Esophagus muscularis mucosa (tissue), 4 donors: ENCODE results near the gene EPAS1. TPM values are rescaled to one million over a fixed set of nuclear protein-coding genes. Genes with fewer than 3 reads are reported as not detected.

ENCODE experiments used
- DNase-seq: peaks from one replicate; pipeline ENCODE4 v3.0.0-alpha.2; 2017; ENCODE audit errors: extremely low spot score
- H3K27ac ChIP-seq, 4 donors: fragments of 200-600 bp; sonication (generic); replicated peaks in 1 of 4; 1 replicate in 3 of 4; 2 replicates in 1 of 4; pipeline ENCODE4 v1.5.1; 2016 to 2019; ENCODE audit warnings: mild to moderate bottlenecking in 1 of 4
- H3K27me3 ChIP-seq, 4 donors: fragments of 200-600 bp; sonication (generic); one replicate each; pipeline versions ENCODE4 v1.5.1 to v1.6.0; 2016 to 2019
- H3K36me3 ChIP-seq, 4 donors: fragments of 200-600 bp; sonication (generic); one replicate each; pipeline ENCODE4 v1.5.1; 2016 to 2019
- H3K4me1 ChIP-seq, 4 donors: fragments of 200-600 bp; sonication (generic); one replicate each; pipeline ENCODE4 v1.5.1; 2016 to 2019
- H3K4me3 ChIP-seq, 4 donors: fragments of 200-600 bp; sonication (generic); 1 replicate in 2 of 4; 2 replicates in 2 of 4; pipeline ENCODE4 v1.5.1; 2016 to 2019; ENCODE audit warnings: mild to moderate bottlenecking in 4 of 4, moderate library complexity in 1 of 4
- H3K9me3 ChIP-seq, 4 donors: fragments of 200-600 bp; sonication (generic); 1 replicate in 3 of 4; 2 replicates in 1 of 4; pipeline ENCODE4 v1.5.1; 2016 to 2019
- CTCF ChIP-seq, 3 experiments: fragments of 200-600 bp in 2 of 3; fragments of 450-650 bp in 1 of 3; sonication (generic) in 2 of 3; IDR thresholded peaks; one replicate each; pipeline ENCODE4 v1.5.1; 2017 to 2019; ENCODE audit warnings: antibody characterized with exemption in 3 of 3, mild to moderate bottlenecking in 2 of 3, moderate library complexity in 1 of 3
- EP300 ChIP-seq: sonication (generic); formaldehyde crosslinking; IDR thresholded peaks from one replicate; pipeline ENCODE4 v1.6.1; 2017; ENCODE audit warnings: antibody characterized with exemption
- POLR2A ChIP-seq: fragments of 450-650 bp; IDR thresholded peaks from one replicate; pipeline ENCODE4 v1.6.1; 2017; ENCODE audit warnings: antibody characterized with exemption, moderate library complexity, mild to moderate bottlenecking, low read depth
- POLR2AphosphoS5 ChIP-seq, 2 donors: sonication (generic); formaldehyde crosslinking; IDR thresholded peaks; one replicate each; pipeline ENCODE4 v1.6.1; 2017; ENCODE audit warnings: antibody characterized with exemption in 2 of 2
- WGBS: methylation state at CpG from one replicate; pipeline ENCODE4 v1.1.5; 2018; 5-methylcytosine and 5-hydroxymethylcytosine counted together
- intact Hi-C: fragments of 100-400 bp; cut with DNase I; formaldehyde crosslinking; loops from one replicate; pipeline ENCODE4 v1.15.1; 2023
- total RNA-seq, 4 donors: library from RNA; depleted of rRNA; stranded (reverse); fragments of >200 nt; gene quantifications; one replicate each; pipeline versions ENCODE4 v1.1.0 to v1.2.1, GENCODE V29; 2016

Gene EPAS1
- total RNA-seq, 4 donors from 2014 or later = 113 to 225 (median 183) TPM

DNA sequence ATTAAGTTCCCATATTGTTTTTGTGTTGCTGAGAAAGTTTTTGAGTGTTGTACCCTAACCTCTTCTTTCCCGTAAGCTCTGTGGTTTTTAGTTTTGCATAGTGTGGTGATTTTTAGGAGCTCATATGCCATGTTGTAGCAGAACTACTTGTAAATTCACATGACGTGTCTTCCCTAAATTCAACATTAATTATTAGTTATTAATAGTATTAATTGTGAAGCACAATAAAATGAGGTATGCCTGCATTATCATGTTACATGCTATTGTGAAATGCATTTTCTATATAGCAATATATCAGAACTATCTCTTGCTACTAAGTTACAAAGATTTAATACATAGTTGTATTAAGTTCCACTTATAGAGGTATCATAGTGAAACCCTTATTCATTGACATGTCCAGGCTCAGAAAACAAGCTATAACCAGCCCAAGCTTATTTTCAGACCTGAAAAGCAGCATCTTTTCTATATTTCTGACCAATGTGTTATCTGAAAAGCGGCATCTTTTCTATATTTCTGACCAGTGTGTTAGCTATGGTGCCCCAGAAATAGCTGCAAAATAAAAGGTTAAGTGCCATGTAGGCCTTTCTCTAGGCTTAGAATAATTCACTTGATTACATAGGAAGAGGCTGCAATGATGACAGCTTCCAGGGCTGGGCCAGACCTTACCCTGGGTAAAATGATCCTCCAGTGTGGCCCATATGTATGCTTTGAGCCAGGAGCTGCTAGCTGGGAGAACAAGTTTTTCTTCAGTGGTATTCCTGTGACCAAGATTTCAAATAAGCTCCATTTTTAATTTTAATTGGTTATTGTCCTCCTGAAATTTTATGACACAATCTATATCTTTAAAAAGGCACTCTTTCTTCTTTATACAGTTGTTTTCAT lies 21.6 kb downstream of the EPAS1 start:
- Histone ChIP-seq H3K27me3 (no peaks in the 10 kb centered on the region), H3K4me3 (no peak overlapping the region), H3K4me1 (peaks cover 51 to 79% (median 62%) of the 10 kb centered on the region in 4 donors), H3K36me3 (peaks cover 0 to 5% (median 0%) of the 10 kb centered on the region in 4 donors), H3K9me3 (no peaks in the 10 kb centered on the region), H3K27ac (peak overlapping the region in 1 of 4 donors; percentile 28)
- intact Hi-C loops = no loop called here
- DNase-seq = no peak
- TF ChIP-seq POLR2AphosphoS5 (IDR thresholded peaks at IDR 0.05) (no peak), EP300 (no peak)
- 83% methylated on average over 3 of the region's 3 CpGs for WGBS

DNA sequence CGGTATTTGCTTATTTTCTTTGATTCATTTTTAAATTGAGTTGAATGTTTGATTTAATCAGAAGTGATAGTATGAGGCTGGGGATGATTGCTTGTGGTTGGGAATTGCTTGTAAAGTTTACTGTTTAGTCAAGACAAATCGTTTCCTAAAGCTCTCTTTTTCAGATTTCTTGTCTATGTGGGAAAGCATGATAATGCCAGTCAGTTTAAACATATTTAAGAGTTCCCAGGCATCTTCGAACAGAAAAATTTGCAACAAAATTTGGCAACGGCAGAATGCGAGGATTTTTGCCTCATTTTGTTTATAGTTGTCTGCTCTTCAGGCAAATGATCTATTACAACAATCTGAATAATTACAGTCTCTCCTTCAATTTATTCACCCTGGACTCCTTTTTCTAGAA lies 22.5 kb downstream of the EPAS1 start:
- Histone ChIP-seq H3K9me3 (no peaks in the 10 kb centered on the region), H3K36me3 (peaks cover 0 to 5% (median 0%) of the 10 kb centered on the region in 4 donors), H3K4me3 (peak overlapping the region in 2 of 4 donors; percentile 16 to 24), H3K27ac (peak overlapping the region in 3 of 4 donors; percentile 8 to 28 (median 10)), H3K27me3 (no peaks in the 10 kb centered on the region), H3K4me1 (peaks cover 45 to 82% (median 55%) of the 10 kb centered on the region in 4 donors)
- DNase-seq = no peak
- 54% methylated on average over 5 of the region's 5 CpGs for WGBS
- intact Hi-C loops = no loop called here
- TF ChIP-seq EP300 (no peak), CTCF (IDR thresholded peaks at IDR 0.05) (no peak), POLR2A (no peak), POLR2AphosphoS5 (IDR thresholded peaks at IDR 0.05) (no peak)

DNA sequence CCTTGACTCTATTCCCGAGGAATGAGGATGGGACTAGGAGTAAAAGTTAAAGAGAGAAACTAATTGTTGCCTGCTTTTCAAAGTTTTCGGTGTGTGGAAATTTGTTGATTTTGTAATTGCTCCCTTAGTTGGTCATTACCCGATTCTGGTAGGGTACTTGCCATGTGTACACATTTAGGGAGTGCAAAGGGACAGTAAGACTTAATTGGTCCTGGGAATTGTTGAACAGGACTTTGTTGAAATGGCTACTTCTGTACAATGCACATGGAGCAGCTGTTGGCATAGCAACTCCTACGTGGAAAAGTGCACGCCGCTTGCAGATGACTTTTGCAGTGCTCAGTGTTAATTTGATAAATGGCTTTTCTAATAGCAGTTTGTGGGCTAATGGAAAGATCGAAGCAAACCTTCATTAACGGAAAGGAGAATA lies 22.9 kb downstream of the EPAS1 start:
- Histone ChIP-seq H3K36me3 (peaks cover 0 to 5% (median 0%) of the 10 kb centered on the region in 4 donors), H3K9me3 (no peaks in the 10 kb centered on the region), H3K4me1 (peaks cover 40 to 83% (median 53%) of the 10 kb centered on the region in 4 donors), H3K4me3 (peak overlapping the region in 3 of 4 donors; percentile 1 to 24 (median 16)), H3K27ac (peak overlapping the region in 3 of 4 donors; percentile 8 to 28 (median 10)), H3K27me3 (no peaks in the 10 kb centered on the region)
- peak in 1 of 2 donors; percentile 15 for TF ChIP-seq POLR2AphosphoS5 (IDR thresholded peaks at IDR 0.05)
- no peak for TF ChIP-seq POLR2A
- no peak for TF ChIP-seq EP300
- no peak for TF ChIP-seq CTCF (IDR thresholded peaks at IDR 0.05)
- intact Hi-C loops = no loop called here
- WGBS = 53% methylated on average over 8 of the region's 8 CpGs
- DNase-seq = no peak

DNA sequence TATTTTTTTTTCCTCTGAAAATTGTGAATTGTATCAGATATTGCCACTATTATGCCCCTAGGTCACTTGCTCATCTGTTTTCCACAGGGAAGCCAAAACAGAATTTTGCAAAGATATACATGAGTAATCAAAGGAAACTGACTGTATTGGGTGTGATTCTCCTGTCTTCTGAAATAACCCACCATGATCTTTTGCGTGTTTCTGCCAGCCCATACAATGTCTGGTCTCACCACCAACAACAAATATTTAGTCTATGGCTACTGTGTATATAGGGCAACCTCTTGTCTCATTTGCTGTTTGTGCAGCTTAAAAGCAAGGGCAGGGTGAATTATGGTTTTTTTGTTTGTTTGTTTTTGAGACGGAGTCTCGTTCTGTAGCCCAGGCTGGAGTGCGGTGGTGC lies 26.5 kb downstream of the EPAS1 start:
- Histone ChIP-seq H3K9me3 (no peaks in the 10 kb centered on the region), H3K4me3 (no peak overlapping the region), H3K4me1 (peaks cover 46 to 92% (median 61%) of the 10 kb centered on the region in 4 donors), H3K36me3 (peaks cover 0 to 7% (median 0%) of the 10 kb centered on the region in 4 donors), H3K27ac (no peak overlapping the region), H3K27me3 (no peaks in the 10 kb centered on the region)
- TF ChIP-seq EP300 = no peak
- TF ChIP-seq POLR2A = no peak
- no peak for TF ChIP-seq CTCF (IDR thresholded peaks at IDR 0.05)
- no peak for DNase-seq
- intact Hi-C loops = no loop called here
- WGBS = 91% methylated on average over 4 of the region's 4 CpGs

DNA sequence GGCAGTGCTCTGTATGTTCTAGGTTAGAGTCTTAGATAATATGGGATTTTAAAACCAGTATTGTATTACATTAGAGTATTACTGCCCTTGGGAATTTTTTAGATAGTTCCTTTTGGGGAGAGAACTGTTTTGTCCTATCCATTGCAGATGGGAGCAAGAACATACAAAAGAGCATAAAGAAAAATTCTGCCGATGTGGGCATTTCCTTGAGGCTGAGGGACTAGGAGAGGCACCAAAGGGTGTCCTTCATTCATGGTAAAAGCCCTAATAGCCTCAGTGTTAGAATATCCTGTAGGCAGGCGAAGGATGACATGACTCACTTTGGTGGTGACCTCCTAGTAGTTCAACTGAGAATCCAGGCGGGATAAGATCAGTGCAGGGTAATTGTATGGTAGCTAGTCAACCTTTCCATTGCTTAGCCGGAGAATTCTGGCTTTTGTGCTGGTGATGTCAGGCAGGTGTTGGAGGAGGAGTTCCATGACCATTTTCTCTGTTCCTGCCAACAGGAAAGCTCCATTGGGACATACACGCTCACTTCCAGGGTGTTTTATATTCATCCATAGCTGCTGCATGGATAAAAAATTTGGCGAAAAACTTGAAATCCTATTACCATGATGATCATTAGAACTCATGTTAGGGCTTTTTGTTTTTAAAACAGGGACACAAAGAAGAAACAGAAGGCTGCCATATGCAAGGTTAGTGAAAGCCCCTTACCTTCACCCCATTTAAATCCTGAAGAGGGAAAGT lies 28.1 kb downstream of the EPAS1 start:
- peak overlapping the region in 1 of 4 donors; percentile 15 for H3K27ac ChIP-seq
- peaks cover 0 to 11% (median 0%) of the 10 kb centered on the region in 4 donors for H3K36me3 ChIP-seq
- no peak for TF ChIP-seq POLR2AphosphoS5 (IDR thresholded peaks at IDR 0.05)
- no peak for TF ChIP-seq CTCF (IDR thresholded peaks at IDR 0.05)
- no peak for TF ChIP-seq EP300
- no peak for TF ChIP-seq POLR2A
- H3K27me3 ChIP-seq = no peaks in the 10 kb centered on the region
- no peak for DNase-seq
- peaks cover 45 to 92% (median 65%) of the 10 kb centered on the region in 4 donors for H3K4me1 ChIP-seq
- 88% methylated on average over 6 of the region's 6 CpGs for WGBS
- intact Hi-C loops = no loop called here
- H3K4me3 ChIP-seq = no peak overlapping the region
- no peaks in the 10 kb centered on the region for H3K9me3 ChIP-seq
